ENCODE results near the gene OLA1.
A peak's percentile ranks its signal among the peaks of the same experiment; 100 is the strongest.

DNA sequence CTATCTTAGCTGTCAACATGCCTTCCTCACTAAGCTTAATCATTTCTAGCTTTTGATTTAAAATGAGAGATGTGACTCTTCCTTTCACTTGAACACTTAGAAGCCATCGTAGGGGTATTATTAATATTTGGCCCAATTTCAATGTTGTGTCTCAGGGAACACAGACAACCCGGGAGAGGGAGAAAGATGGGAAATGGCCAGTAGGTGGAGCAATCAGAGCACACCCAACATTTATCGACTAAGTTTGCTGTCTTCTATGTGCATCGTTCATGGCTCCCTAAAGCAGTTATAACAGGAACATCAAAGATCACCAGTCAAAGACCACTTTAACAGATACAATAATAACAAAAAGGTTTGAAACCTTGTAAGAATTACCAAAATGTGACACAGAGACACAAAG is 110.2 kb downstream of the OLA1 start:
- TF ChIP-seq, protein P1, sequence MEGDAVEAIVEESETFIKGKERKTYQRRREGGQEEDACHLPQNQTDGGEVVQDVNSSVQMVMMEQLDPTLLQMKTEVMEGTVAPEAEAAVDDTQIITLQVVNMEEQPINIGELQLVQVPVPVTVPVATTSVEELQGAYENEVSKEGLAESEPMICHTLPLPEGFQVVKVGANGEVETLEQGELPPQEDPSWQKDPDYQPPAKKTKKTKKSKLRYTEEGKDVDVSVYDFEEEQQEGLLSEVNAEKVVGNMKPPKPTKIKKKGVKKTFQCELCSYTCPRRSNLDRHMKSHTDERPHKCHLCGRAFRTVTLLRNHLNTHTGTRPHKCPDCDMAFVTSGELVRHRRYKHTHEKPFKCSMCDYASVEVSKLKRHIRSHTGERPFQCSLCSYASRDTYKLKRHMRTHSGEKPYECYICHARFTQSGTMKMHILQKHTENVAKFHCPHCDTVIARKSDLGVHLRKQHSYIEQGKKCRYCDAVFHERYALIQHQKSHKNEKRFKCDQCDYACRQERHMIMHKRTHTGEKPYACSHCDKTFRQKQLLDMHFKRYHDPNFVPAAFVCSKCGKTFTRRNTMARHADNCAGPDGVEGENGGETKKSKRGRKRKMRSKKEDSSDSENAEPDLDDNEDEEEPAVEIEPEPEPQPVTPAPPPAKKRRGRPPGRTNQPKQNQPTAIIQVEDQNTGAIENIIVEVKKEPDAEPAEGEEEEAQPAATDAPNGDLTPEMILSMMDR (IDR thresholded peaks at IDR 0.05), result peak in 1 of 6 experiments; percentile 35
- TF ChIP-seq POLR2A (IDR thresholded peaks at IDR 0.05), result no peak

Measured in esophagus squamous epithelium (tissue), 4 donors.